Right ventricle myocardium superior (tissue), 1 donor: ENCODE results near the gene CHL1. TPM values are rescaled to one million over a fixed set of nuclear protein-coding genes. Genes with fewer than 3 reads are reported as not detected.
A peak's percentile ranks its signal among the peaks of the same experiment; 100 is the strongest.

Source experiments
- ATAC-seq: fragments of 200-7000 bp; cut with Tn5 transposase; one replicate; pipeline ENCODE4 v1.9.1; 2020; ENCODE audit warnings: mild to moderate bottlenecking; ENCODE audit not compliant: poor library complexity
- DNase-seq: peaks from one replicate; pipeline ENCODE4 v3.0.0-alpha.2; 2020
- intact Hi-C: fragments of 100-400 bp; cut with DNase I; formaldehyde crosslinking; loops from one replicate; pipeline ENCODE4 v1.11.2; 2022
- long read RNA-seq: library from polyadenylated mRNA; unstranded; transcript quantifications from one replicate; pipeline ENCODE4 v2.0.0, GENCODE V29; 2021
- total RNA-seq: library from RNA; stranded (reverse); fragmentation: NEBNext Ultra II Directional; extraction: Animal tissue kit (Norgen Biotek cat#: 25700); gene quantifications from one replicate; pipeline ENCODE4 v1.2.1, GENCODE V29; 2021
- donor health status: DM: no; HTN: yes; CAD: no; lungs with severe emphysema.

Gene CHL1, protein sequence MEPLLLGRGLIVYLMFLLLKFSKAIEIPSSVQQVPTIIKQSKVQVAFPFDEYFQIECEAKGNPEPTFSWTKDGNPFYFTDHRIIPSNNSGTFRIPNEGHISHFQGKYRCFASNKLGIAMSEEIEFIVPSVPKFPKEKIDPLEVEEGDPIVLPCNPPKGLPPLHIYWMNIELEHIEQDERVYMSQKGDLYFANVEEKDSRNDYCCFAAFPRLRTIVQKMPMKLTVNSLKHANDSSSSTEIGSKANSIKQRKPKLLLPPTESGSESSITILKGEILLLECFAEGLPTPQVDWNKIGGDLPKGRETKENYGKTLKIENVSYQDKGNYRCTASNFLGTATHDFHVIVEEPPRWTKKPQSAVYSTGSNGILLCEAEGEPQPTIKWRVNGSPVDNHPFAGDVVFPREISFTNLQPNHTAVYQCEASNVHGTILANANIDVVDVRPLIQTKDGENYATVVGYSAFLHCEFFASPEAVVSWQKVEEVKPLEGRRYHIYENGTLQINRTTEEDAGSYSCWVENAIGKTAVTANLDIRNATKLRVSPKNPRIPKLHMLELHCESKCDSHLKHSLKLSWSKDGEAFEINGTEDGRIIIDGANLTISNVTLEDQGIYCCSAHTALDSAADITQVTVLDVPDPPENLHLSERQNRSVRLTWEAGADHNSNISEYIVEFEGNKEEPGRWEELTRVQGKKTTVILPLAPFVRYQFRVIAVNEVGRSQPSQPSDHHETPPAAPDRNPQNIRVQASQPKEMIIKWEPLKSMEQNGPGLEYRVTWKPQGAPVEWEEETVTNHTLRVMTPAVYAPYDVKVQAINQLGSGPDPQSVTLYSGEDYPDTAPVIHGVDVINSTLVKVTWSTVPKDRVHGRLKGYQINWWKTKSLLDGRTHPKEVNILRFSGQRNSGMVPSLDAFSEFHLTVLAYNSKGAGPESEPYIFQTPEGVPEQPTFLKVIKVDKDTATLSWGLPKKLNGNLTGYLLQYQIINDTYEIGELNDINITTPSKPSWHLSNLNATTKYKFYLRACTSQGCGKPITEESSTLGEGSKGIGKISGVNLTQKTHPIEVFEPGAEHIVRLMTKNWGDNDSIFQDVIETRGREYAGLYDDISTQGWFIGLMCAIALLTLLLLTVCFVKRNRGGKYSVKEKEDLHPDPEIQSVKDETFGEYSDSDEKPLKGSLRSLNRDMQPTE (N-terminal part only)
- 24.2 TPM for total RNA-seq
- long read RNA-seq, full-length matches to known transcripts: 2 of 10 reads
- long read RNA-seq, partial matches to known transcripts: 2 of 10 reads
- long read RNA-seq, other reads (novel, unspliced or antisense): 6 of 10 reads

DNA sequence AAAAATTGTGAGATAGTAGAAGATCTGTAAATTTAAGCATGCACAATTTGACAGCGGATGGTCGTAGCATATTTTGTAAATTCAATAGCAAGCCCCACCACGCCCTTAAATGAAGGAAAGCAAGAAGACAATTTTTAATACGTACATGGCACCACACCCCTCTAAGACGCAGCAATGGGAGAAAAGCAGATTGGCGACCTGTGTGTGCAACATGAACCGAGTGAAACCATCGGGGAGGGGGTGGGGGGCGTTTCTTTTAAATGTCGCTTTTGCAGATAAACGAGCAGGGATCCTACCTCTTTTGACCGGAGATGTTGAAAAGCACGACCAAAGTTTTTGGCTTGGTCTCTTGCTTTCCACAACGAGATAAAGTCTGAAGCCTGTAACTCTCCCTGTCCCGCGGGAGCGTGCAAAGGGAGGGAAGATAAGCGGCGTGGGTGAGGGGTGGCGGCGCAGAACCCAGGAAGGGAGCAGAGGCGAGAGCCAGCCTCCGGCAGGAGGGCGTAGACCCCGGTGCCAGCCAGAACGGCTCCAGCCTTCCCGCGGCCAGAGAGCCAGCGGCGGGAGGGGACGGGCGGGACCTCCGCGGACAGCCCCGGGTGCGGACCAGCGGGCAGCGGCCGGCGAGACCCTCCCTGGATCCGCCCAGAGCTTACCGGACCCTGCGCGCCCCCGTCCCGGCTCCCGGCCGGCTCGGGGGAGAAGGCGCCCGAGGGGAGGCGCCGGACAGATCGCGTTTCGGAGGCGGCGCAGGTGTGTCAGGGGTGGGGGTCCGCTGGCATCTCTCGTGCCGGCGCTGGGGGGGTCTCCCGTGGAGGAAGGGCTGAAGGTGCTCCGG is at the start of gene CHL1:
Gene CHL1, plus strand, starts transcription at position 453 of the 838 bp plus-strand sequence. CDS start 123,014 bp downstream, outside the sequence.
- intact Hi-C loops: no loop called here
- peak; percentile 42 for DNase-seq
- peak; percentile 78 for ATAC-seq

DNA sequence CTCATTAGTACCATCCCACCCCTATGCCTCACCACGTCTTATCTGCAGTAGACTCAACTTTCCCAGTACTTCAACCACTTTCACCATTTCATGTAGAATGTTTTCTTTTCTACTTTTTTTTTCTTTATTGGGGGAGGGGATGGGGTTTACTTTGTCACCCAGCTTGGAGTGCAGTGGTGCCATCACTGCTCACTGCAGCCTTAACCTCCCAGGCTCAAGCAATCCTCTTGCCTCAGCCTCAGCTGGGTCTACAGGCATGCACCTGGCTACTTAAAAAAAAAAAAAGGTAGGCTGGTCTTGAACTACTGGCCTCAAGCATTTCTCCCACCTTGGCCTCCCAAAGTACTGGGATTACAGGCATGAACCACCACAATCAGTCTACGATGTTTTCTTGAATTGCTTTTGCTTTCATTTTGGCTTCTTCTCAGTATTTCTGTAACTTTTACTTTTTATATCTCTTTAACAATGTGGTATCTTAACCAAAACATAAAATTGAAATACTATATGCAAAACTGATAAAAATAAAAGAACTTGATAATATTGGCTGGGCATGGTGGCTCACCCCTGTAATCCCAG is 44.9 kb upstream of the CHL1 start:
- intact Hi-C loops: no loop called here
- no peak for ATAC-seq
- DNase-seq: no peak

DNA sequence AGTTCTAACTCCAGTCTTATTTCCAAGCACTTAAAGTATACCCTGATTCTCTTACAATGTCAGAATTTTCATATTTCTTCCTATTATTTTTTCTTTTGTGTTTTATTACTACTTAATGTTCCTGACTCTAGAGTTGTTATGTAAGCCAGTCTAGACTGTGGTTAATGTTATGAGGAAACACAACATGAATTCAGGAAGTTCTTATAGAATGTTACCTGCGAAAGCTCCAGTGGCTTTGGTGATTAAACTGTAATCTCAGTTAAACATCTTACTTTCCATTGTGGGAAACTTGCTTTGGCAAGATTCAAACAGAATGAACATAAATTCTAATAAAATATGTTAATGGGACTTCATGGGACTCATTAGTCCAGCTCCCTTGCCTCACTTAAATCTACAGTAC is 36.6 kb upstream of the CHL1 start:
- ATAC-seq: no peak
- intact Hi-C loops: no loop called here
- no peak for DNase-seq

DNA sequence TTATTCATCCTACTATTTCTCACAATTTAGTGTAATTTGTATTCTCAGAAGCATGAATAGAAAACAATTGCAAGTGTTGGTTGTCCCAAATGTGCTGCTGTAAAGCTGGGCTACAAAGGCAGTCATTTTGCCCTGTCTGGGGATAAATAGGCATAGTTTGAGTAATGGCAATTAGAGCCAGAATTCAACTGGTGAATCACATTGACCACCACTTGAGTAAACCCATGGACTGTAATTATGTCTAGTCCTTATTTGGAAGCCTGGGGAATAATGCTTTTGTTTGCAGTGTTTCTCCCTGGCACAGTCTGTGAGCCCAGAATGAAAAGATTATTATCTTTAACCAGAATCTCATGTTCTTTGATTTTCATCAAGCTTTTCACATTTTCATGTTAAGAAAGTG is 30.5 kb upstream of the CHL1 start:
- no peak for DNase-seq
- no peak for ATAC-seq
- intact Hi-C loops: no loop called here

DNA sequence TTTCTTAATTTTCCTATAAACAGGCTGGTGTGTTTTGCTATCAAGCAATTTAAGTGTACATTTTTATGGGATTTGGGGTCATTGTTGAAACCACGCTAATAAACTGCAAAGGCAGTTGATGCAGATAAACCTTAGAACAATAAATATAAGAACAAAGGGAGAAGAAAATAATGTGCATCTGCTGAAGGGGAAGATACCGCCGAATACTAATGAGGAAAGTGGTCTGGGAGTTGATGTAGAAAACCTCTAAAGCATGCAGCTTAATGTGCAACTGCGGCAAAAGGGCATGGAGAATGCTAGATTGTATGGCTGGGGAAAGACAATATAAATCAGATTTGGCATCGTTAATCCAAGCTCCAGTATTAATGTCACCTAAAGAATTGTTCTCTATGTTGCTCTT is 29.8 kb upstream of the CHL1 start:
- intact Hi-C loops: no loop called here
- DNase-seq (no peak), ATAC-seq (no peak)

DNA sequence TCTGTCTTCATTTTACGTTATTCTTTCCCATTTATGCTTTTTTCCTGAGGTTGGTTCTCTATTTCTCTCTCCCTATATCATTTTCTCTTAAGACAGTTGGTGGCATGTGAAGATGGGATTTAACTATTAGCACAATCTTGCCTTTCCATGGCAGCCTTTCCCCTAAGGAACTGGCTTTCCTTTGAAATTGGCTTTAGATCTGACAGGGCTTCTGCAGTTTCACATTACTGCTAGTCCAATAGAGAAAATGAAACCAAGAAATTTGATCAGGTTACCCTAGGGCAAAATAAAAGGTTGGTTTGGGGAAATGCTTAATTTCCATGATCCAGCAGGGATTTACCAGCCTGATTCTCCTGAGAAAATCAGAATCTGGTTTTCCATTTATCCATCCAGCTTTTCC is 22.7 kb upstream of the CHL1 start:
- DNase-seq (no peak), ATAC-seq (no peak)
- intact Hi-C loops: no loop called here

DNA sequence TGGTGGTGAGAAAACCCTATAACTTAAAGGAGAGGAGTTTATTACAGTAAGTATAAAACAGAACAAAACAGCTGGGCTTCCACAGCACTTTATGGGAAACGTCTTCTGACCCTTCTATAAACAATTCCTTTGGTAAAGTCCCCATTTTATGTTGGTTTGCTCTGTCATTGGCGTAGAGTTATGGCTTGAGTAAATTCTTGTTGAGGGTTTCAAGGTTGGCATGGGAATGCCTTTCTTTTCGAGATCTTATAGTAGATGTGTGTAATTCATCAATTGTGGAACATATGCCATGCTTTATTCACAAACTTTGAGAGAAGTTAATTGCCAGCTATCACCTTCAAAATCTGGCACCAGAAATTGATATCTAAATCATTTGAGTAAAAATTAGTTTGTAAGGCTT is 11.6 kb upstream of the CHL1 start:
- DNase-seq (no peak), ATAC-seq (no peak)
- intact Hi-C loops: no loop called here

DNA sequence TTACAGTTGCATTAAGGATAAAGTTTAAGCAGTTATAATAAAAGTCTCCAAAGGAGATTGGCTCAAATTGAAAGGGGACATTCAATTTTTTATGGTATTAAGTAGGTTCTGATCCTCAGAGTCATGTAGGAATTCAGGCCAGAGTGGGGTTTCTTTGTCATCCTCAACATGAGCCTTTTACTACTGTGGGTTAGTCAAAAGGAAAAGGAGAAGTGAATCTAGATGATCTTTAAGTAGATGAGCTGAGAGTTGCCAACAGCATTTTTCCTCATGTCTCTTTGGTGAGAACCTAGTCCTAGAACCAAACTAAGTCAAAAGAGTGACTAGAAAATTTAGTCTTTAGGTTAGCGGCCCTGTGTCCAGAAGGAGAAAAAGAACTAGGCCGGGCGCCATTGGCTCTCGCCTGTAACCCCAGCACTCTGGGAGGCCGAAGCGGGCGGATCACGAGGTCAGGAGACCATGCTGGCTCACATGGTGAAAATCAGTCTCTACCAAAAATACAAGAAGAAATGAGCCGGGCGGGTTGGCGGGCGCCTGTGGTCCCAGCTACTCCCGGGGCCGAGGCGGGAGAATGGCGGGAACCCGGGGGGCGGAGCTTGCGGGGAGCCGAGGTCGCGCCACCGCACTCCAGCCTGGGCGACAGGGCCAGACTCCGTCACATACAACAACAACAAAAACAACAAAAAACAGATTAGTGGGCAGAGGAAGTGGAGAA is 4.2 kb upstream of the CHL1 start:
- DNase-seq (no peak), ATAC-seq (no peak)
- intact Hi-C loops: no loop called here

DNA sequence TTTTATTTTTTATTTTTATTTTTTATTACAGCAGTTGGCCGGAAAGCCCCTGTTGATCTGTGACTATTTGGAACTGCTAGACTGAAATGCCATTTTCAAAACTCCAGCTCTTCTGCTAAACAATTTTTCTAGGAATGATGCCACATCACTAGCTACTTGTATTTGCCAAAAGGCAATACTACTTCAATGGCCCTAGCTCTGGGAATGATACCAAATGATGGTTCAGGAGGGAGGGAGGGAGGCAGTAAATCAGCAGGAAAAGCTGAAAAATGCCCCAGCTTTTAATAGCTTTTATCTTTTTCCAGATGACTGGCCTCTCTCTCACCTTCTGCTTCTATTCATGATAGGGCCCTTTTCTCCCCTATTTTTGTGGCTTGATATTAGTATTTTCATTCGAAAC is 2.6 kb upstream of the CHL1 start:
- DNase-seq: no peak
- intact Hi-C loops: no loop called here
- ATAC-seq: no peak

DNA sequence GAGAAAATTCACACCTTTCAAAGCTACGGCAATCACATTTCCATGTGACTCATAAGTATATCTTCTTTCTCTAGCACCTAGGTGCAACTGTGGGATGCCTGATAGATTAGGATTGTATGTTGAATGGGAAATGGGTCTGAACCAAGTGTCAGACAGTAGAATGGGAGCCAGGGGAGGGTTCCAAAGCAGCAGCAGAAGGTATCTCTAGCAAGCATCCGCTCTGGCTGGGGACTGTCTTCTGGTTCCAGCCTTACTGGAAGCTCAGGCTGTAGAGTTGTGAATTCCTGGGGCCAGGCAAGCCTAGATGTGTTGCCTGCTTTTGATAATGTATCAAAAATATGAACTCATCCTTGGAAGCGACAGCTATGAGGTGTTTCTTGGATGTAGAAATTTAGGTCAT is 2.1 kb upstream of the CHL1 start:
- DNase-seq: no peak
- intact Hi-C loops: no loop called here
- no peak for ATAC-seq

DNA sequence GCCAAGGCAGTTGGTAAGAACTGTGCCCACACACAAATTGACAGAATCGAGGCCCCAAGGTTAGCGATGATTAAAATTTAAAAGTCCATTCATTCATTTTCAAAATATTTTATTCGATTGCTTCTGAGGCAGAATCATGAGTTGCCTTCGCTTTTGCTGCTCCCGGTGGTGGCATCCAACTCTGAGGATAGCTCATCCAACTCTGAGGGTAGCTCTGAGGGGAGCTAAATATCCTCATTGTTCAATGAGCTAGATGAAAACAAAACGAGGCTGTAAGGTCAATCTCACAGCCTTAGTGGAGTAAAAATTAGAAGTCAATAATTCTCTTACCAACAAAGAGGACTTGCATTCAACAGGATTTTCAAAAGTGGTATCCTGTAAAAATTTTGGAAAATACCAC is 897 bp upstream of the CHL1 start:
- no peak for ATAC-seq
- no peak for DNase-seq
- intact Hi-C loops: no loop called here

DNA sequence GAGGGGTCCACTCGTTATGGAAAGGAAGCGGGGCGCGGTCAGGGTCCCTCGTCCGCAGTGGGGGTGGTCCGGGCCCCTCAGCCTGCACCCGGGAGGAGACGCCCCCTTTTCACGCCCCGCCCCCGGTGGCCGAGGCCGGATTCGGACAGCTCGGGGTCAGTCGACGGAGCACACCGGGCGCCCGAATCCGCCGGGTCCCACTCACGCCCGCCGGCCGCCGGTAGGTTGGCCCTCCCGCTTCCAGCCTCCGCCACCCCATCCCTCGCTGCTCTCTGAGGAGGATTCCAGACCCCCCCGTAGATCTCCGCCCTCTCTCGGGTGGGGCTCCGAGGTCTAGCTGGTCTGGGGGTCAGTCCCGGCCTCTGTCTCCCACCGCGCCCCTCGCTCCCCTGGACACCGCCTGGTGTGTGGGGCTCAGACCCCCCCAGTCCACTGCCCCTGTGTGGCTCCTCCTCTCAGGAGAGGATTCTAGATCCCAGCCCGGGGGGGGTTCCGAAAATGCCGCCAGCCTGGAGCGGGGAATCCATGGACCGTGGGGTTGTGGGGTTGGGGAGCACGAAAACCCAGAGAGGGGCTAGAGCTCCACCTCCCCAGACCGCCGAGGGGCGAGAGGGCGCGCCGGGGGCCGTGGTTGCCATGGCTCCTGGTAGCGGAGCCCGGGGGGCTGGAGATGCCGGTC is 725 bp downstream of the CHL1 start:
- peak; percentile 61 for ATAC-seq
- DNase-seq: peak; percentile 48

DNA sequence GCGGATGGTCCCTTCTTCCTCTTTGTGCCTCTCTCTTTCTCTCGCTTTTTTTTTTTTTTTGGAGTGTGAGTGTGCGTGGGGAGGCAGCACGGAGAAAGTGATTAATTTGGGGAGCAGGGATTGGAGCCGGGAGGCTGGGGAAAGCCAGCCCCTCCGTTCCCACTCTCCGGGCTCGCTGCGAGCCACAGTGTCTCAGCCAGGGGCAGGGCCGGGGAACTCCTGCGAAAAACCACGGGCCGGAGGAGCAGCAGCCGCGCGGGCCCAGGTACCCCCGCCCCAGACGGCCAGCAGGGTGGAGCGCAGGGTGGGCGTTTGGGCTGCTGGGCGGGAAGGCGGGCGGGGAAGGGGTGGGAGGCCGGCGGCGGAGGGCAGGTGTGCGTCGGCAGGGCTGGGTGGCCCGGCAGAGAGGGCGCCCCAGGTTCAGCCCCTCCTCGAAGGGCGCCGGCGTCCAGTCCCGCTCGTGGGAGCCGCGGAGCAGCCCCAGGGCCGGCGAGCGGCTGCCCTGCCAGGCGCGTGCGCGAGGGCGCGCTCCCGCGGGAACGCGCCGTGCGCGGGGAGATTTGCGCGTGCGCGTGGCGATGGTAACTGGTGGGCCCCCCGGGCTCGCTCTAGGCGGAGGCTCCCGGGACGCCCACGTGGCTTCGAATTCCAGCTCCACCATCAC is 1.4 kb downstream of the CHL1 start:
- intact Hi-C loops: no loop called here
- peak; percentile 39 for DNase-seq
- peak; percentile 58 for ATAC-seq

More for the DNA sequence above, 725 bp downstream of the CHL1 start:
- intact Hi-C loops: no loop called here

DNA sequence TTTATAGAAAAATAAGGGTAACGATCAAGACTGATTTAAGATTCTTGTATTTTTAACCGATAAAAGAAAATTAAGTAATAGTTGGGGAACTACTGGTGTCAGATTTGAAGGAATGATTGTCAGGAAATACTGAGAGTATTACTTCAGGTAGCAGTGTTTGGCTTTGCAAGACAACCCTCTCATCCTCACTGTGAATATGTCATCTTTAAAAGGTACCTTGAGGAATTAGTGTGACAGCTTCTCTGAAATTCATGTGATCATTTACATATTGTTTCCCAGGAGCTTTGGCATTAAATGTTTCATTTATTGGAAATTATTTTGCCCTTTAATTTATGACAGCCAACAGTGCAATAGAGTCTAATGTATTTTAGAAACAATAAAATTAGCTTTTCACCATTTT is 3.3 kb downstream of the CHL1 start:
- ATAC-seq: no peak
- DNase-seq: no peak
- intact Hi-C loops: no loop called here

DNA sequence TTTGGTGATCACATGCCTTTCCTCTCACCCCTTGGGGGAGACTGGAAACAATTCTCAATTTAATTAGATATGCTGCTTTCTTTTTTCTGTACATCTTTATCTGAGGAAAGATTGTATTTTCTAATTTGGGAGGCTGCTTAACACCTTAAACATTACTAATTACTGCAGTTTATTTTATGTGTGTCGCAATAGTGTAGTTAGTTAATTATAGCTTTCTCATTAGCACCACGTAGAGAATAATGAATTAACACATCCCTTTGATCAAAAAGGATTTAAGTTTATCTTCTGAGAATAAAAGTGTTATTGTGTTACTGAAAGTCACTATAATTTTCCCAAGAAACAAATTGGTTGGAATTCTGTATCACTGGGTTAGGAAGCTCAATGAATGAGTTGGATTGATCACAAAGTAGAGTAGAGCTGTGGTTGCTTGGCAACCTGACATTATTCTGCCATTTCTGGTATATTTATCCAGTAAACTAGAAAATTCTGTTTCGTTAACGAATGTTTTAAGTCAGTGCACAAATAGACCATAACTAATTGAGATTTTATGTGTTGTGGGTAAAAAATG is 4.3 kb downstream of the CHL1 start:
- DNase-seq (no peak), ATAC-seq (no peak)
- intact Hi-C loops: no loop called here

DNA sequence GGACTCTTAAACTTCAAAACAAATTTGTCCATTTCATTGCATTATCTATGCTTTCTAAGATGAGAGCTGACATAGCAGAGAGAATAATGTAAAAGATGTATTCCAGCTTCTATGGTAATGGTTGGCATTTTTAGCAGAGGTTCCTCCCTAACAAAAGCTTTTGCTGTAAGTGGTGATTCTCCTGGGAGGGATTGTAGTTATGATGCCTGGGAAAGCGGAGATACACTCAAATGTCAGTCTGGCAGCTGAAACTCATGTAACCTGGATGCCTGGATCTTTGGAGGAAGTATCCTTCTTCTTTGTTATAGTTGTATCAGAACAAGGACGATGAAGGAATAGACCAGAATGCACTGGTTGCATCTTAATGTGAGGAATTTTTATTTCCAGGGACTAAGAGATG is 7.5 kb downstream of the CHL1 start:
- ATAC-seq (no peak), DNase-seq (no peak)
- intact Hi-C loops: no loop called here
